ENCODE results near the gene TEKT5. TPM values are rescaled to one million over a fixed set of nuclear protein-coding genes. Genes with fewer than 3 reads are reported as not detected.
"Not testable (repeated sequence)": the region's sequence is repeated elsewhere in the genome, so short reads cannot be mapped to it uniquely, and the experiment has no call there.

Gene TEKT5
- total RNA-seq, 2 experiments from 2014 or later = not detected

DNA sequence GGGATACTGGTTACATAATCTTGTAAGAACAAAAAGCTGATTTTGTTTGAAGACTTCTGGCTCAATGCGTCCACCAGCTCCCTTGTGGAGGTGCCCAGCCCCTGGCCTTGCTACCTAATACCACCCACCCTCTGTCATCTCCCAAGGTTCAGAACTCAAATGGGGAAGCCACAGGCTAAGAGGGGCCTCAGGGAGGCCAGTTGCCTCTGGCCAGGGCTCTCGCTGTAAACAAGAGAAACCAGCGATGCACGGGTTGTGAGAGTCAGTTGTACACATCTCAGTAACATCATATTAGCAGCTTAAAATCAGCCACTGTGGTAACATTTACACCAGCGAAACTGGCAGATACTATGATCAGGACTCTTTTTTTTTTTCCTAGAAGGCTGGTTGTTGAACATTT is 6.0 kb downstream of the TEKT5 start:
- POLR2A ChIA-PET = no interaction called here
- CTCF ChIA-PET = interaction anchor here (0.6 kb wide), 1 partner anchor 21 kb away, joined by 4 read pairs; no protein-coding TSS in a partner anchor

DNA sequence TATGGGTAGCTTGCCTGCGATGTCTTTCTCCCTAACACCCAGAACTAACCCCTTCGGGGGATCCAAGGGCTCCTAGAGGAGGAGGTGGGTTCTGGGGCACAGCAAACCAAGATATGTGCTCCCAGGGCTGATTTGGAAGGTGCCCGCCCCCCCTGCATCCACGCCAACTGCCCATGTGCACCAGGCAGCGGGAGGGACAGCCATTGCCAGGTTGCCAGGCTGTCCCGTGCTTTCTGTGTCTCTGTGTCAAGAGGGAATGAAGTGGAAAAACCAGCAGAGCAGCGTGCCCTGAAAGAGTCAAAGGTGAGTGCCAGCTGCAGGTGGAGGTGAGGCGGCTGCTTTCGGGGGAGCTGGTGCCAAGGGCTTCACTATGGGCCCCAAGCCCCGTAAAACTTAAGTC is 6.4 kb downstream of the TEKT5 start:
- POLR2A ChIA-PET = no interaction called here
- CTCF ChIA-PET = no interaction called here

GRCh38 chr16:10685709-10686108 is 9.0 kb downstream of the TEKT5 start:
- CTCF ChIA-PET = no interaction called here
- POLR2A ChIA-PET = no interaction called here

- ChIA-PET CTCF (no interaction called here), POLR2A (no interaction called here)
Measured at GRCh38 chr16:10684511-10685151, 10.1 kb downstream of the TEKT5 start.

GRCh38 chr16:10683170-10683569 is 11.6 kb downstream of the TEKT5 start:
- POLR2A ChIA-PET = no interaction called here
- CTCF ChIA-PET = no interaction called here

DNA sequence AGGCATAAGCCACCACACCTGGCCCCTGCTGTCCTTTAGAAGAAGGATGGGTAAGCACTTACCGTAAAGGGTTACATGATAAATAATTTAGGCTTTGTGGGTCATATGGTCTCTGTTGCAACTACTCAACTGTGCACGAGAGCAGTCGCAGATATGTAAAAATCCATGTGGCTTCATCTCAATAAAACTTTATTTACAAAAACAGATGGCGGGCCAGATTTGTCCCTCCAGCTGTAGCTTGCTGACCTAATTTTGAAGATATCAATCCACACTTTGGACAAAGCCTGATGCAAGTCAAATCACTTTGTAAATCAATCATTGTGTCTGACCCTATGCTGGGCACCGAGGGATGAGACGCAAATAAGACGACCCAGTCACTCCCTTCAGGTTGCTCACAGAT is 12.1 kb downstream of the TEKT5 start:
- POLR2A ChIA-PET = no interaction called here
- CTCF ChIA-PET = no interaction called here

GRCh38 chr16:10681310-10682308 is 13.1 kb downstream of the TEKT5 start:
- ChIA-PET POLR2A (no interaction called here), CTCF (no interaction called here)

GRCh38 chr16:10679921-10680320 is 14.8 kb downstream of the TEKT5 start:
- POLR2A ChIA-PET = no interaction called here
- CTCF ChIA-PET = no interaction called here

DNA sequence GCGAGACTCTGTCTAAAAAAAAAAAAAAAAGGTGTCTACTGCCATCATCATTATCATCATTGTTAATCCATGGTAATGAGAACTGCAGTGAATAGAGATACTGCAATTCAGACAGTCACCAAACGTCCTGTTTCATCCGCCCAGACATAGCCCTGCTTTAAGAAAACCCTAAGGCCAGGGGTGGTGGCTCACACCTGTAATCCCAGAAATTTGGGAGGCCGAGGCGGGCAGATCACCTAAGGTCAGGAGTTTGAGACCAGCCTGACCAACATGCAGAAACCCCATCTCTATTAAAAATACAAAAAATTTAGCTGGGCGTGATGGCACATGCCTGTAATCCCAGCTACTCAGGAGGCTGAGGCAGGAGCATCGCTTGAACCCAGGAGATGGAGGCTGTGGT is 15.3 kb downstream of the TEKT5 start:
- CTCF ChIA-PET = interaction anchor here (0.7 to 2.3 kb wide), 3 partner anchors 10 to 377 kb away, joined by 3 to 6 read pairs (median 4); no protein-coding TSS in a partner anchor
- POLR2A ChIA-PET = not testable (repeated sequence)

DNA sequence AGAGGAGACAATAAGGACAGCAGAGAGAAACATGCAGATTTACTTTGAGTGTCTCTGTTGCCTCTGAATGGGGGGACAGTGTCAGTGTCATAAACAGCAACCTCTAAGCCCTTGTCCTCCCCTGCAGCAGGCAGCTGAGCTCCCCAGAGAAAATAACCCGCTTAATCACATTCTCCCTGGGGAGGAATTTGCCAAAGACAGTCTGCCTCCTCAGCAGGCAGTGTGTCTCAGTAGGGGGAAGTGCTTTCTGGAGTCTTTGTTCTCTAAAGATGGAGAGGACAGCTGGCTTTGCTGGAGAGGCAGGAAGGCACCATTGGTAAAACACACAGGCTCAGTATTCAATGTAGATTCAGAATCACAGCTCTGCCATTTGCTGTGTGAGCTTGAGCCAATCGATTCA is 16.1 kb downstream of the TEKT5 start:
- ChIA-PET POLR2A (no interaction called here), CTCF (interaction anchor here (0.7 to 2.3 kb wide), 3 partner anchors 10 to 376 kb away, joined by 3 to 6 read pairs (median 4); no protein-coding TSS in a partner anchor)

DNA sequence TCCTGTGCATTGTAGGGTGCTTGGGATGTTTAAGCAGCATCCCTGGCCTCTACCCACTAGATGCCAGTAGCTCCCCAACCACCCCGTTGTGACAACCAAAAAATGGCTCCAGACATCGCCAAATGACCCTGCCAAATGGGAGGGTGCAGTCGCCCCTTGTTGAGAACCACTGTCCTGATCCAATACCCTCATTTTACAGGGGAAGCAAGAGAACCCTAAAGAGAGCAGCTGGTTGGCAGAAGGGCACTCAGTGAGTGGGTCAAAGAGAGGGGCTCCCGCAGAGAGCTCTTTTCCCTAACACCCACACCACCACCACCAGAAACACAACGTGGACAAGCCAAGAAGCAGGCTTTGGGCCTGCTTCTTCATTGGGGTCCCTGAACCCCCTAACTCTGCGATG is 18.4 kb downstream of the TEKT5 start:
- CTCF ChIA-PET = interaction anchor here (0.8 kb wide), 1 partner anchor 20 kb away, joined by 3 read pairs; no protein-coding TSS in a partner anchor
- POLR2A ChIA-PET = no interaction called here

DNA sequence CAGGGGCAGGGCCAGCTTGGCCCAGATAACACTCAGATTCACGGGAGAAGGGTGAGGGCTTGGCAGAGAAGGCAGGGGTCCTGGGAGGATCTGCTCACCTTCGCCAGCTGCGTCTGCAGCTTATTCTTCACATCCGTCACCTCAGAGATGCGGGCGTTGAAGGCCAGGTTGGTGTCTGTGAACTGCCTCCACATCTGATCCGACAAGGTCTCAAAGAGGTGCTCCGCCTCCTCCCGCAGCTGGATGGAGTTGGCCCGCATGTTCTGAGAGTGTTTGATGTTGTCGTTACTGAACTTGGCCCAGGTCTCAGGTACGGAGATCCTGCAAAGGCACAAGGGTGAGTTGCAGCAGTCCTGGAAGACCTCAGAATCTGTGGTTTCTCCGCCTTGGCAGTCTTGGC is 18.9 kb downstream of the TEKT5 start:
- CTCF ChIA-PET = interaction anchor here (0.8 kb wide), 1 partner anchor 19 kb away, joined by 3 read pairs; no protein-coding TSS in a partner anchor
- POLR2A ChIA-PET = no interaction called here

GRCh38 chr16:10675216-10675615 is 19.5 kb downstream of the TEKT5 start:
- ChIA-PET CTCF (no interaction called here), POLR2A (no interaction called here)

- ChIA-PET CTCF (no interaction called here), POLR2A (no interaction called here)
Measured at GRCh38 chr16:10671729-10672128, 23.0 kb downstream of the TEKT5 start.

DNA sequence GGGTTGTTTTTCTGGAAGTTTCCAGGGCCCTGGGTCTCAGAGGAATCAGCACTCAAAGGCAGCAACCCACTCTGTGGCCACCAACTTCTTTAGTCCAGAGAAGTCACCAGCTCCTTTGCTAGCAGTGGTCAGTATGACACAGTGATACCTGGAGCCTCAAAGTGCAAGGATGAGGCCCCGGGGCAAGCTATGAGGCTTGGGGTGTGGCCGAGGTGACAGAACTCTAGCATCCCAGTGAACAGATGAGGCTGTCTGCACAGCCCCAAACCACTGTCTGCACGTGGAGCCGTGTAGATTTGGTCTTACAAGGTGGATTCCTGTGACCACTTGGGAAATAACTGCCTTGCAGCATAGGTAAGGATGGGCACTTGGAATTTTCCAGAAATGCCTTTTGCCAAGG is 24.9 kb downstream of the TEKT5 start:
- ChIA-PET POLR2A (no interaction called here), CTCF (interaction anchor here (0.5 to 2.6 kb wide), 3 partner anchors 9 to 140 kb away, joined by 3 to 6 read pairs (median 4); no protein-coding TSS in a partner anchor)

GRCh38 chr16:10668322-10669045 is 26.2 kb downstream of the TEKT5 start:
- POLR2A ChIA-PET = no interaction called here

DNA sequence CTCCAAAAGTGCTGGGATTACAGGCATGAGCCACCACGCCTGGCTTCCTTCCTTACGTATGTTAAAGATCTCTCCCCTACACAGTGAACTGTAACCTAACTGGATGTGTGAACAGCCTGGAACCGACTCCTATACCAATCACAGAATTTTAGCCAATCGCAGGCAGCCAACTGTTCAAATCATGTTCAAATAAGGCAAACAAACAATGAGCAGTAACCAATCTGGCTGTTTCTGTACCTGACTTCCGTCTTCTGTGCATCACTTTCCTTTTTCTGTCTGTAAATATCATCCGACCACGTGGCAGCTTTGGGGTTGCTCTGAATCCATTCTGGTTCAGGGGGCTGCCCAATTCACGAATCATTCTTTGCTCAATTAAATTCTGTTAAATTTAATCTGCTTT is 27.5 kb downstream of the TEKT5 start:
- POLR2A ChIA-PET = no interaction called here
- CTCF ChIA-PET = no interaction called here

More at GRCh38 chr16:10668322-10669045, 26.2 kb downstream of the TEKT5 start:
- CTCF ChIA-PET = interaction anchor here (0.6 to 2.6 kb wide), 2 partner anchors 10 to 21 kb away, joined by 4 to 6 read pairs; no protein-coding TSS in a partner anchor

- POLR2A ChIA-PET = no interaction called here
Measured at GRCh38 chr16:10666291-10666690, 28.4 kb downstream of the TEKT5 start.

DNA sequence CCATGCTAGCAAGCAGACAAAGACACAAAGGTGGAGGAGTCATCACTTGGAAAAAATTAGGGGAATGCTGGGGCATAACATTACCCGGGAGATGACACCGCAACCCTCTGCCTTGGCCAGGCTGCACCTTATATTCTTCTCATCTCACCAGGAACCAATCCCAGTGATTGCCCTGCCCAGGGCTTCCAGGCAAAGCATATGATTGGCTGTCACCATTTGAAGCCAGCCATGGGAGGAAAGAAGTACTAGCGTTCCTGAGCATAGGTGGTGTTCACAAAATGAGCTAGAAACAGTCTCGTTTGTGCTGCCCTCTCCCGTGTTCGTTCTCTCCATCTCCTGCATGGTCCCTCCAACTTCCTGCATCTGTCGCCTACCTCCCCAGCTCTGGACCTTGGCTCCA is 29.6 kb downstream of the TEKT5 start:
- CTCF ChIA-PET = no interaction called here

More at GRCh38 chr16:10666291-10666690, 28.4 kb downstream of the TEKT5 start:
- CTCF ChIA-PET = no interaction called here

GRCh38 chr16:10664720-10665126 is 30.0 kb downstream of the TEKT5 start:
- CTCF ChIA-PET = no interaction called here

More for the DNA sequence above, 29.6 kb downstream of the TEKT5 start:
- POLR2A ChIA-PET = no interaction called here

More at GRCh38 chr16:10664720-10665126, 30.0 kb downstream of the TEKT5 start:
- POLR2A ChIA-PET = no interaction called here

Data from activated CD8-positive, alpha-beta memory T cell treated with anti-CD3 and anti-CD28 coated beads for 36 hours (primary cell).